SIG-M5 treated with dmso at 0.1 percent for 504 hours (cell line): Measurements from ENCODE around the gene MMP2.

Experiments used
- DNase-seq: peaks from one replicate; lab custom pipeline; 2025; ENCODE audit not compliant: unreplicated experiment; lab: John Stamatoyannopoulos, UW

Gene MMP2

DNA sequence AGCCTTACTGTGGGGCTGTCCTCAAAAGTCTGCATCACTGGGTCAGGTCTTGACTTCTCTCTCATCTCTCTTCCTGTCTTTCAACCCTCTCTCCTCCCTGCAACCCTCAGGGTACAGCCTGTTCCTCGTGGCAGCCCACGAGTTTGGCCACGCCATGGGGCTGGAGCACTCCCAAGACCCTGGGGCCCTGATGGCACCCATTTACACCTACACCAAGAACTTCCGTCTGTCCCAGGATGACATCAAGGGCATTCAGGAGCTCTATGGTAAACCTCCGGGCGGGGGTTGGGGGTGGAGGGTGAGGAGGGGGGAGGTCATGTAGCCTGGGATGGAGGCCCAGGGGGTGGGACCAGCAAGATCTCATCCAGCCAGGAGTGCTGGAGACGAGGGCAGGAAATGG, 12.7 kb downstream of the MMP2 start:
- no peak for DNase-seq

- no peak for DNase-seq
These were observed 13.9 kb downstream of the MMP2 start for GRCh38 chr16:55492756-55493380.

DNA sequence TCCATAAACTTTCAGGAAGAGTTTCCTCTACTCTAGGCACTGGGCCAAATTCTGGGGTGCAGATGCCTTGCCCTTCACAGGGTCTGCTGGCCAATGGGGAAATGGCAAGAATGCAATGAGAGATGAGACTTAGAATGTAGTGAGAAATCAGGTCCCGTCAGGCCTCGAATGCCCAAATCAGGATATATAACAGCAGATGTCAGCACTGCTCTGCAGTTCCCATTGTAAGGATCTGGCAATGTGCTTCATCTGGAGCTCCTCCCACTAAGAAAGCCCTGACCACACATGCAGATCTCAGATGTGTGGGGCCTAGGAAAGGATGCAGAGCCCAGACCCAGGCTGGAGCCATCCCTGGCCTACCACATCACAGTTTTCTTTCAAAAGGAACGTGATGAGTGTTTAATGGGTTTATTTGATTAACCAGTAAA, 16.0 kb downstream of the MMP2 start:
- DNase-seq: peak; percentile 14

DNA sequence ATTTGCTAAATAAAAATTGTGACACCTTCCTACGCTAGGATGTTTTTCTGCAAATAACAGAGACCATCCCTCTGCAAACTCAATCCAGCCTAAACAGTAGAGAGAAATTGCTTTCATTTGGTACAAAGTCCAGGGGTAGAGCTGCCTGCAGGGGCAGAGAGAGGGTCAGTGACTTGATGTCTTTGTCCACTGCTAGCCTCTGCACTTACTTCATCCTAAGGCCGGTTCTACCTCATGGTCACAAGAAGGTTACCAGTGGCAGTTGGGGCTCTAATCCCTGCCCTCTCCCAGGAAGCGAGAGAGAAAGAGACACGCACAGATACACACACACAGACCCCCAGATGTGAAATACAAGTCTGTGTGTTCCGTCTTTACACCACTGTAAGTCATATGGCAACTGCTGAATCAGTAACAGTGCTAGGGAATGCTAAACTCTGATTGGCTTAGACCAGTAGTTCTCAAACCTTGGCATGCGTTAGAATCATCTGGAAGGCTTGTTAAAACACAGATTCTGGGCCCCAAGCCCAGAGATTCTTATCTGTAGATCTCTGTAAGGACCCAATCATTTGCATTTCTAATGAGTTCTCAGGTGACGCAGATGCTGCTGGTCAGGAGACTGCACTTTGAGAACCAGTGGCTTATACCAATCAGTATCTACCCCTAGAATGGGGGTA, 16.8 kb downstream of the MMP2 start:
- no peak for DNase-seq

GRCh38 chr16:55496509-55497145, 17.6 kb downstream of the MMP2 start:
- DNase-seq: no peak

DNA sequence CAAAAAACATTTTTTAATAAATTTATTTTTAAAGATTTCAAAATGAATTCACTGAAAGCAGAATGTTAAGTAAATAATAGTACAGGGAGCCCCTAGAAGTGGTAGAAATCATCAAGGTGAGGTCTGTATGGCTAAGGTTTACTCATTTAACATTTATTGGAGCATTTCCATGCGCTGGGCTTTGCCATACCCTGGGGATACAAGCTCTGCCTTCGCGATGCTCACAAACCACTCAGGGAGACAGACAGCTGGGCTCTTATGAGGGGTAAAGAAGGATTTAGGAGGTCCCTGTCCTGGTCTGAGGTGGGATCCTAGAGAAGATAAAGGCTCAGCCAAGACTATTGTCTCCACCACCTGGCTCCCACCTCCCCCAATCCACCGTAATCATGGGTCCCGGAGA, 18.6 kb downstream of the MMP2 start:
- DNase-seq: no peak

DNA sequence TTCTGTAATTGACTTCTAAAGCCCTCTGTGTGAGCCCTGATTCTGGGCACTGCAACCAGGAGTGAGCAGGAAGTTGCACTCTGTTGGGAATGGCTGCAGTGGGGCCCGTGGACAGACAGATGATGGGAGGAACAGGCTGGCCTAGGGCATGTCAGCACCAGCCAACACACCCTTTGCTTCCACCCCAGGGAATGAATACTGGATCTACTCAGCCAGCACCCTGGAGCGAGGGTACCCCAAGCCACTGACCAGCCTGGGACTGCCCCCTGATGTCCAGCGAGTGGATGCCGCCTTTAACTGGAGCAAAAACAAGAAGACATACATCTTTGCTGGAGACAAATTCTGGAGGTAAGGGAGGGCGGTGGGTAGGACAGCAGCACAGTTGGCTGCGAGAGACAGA, 19.1 kb downstream of the MMP2 start:
- no peak for DNase-seq

DNA sequence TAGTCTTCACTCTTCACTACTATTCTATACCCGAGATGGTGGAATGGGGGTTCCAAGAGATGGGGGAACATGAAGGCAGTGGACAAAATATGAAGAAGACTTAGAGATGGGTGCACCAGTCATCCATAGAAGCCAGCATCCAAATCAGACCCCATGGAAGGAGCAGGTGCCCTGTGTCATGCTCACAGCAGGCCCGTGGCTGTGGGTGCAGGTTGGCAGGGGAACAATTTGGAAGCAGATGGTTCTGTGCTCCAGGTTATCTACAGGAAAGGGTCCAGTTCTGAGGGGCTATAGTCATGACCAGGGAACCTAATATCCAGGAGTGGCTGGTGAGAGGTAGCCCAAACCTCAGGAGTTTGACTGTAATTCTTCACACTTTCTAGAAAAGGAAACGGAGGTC, 20.3 kb downstream of the MMP2 start:
- DNase-seq: no peak

- DNase-seq: no peak
These were observed 21.0 kb downstream of the MMP2 start for GRCh38 chr16:55499951-55500529.

GRCh38 chr16:55500530-55501011, 21.6 kb downstream of the MMP2 start:
- no peak for DNase-seq

DNA sequence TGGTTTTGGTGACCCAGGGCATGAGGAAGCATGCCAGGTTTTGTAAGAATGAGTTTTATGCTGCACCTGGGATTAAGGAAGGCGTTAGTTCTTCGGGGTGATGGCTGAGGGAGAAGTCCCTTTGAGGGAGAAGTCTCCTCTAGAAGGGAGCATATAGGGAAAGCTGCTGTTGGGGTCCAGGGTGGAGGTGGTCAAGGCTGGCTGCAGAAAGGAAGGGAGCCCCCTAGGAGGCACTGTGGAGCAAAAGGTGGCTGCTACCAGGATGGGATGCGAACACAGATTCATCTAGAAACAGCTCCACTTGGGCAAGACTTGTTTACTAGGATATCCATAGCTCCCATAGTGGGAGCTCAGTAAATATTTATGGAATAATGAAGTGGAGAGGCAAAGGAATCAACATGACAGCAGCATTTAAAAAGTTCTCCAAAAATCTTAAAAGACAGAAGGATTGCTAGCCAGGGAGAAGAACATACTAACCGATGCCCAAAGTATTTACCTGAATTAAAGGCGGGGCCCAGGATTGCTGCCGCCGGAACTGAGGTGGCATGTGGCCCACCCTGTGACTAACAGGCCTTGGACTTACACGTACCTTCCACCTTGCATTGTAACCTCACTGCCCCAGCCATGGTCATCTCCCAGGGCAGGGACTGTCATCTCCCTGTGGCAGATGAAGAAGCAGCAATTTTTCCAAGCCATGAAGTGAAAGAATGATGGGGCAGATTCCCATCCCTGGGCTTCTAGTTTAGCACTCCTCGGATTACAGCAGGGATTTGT, 22.7 kb downstream of the MMP2 start:
- no peak for DNase-seq

- no peak for DNase-seq
These were observed 23.9 kb downstream of the MMP2 start for GRCh38 chr16:55502801-55503366.

GRCh38 chr16:55503726-55504550, 24.9 kb downstream of the MMP2 start:
- no peak for DNase-seq

DNA sequence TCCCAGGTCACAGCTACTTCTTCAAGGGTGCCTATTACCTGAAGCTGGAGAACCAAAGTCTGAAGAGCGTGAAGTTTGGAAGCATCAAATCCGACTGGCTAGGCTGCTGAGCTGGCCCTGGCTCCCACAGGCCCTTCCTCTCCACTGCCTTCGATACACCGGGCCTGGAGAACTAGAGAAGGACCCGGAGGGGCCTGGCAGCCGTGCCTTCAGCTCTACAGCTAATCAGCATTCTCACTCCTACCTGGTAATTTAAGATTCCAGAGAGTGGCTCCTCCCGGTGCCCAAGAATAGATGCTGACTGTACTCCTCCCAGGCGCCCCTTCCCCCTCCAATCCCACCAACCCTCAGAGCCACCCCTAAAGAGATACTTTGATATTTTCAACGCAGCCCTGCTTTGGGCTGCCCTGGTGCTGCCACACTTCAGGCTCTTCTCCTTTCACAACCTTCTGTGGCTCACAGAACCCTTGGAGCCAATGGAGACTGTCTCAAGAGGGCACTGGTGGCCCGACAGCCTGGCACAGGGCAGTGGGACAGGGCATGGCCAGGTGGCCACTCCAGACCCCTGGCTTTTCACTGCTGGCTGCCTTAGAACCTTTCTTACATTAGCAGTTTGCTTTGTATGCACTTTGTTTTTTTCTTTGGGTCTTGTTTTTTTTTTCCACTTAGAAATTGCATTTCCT, 26.5 kb downstream of the MMP2 start:
- no peak for DNase-seq

DNA sequence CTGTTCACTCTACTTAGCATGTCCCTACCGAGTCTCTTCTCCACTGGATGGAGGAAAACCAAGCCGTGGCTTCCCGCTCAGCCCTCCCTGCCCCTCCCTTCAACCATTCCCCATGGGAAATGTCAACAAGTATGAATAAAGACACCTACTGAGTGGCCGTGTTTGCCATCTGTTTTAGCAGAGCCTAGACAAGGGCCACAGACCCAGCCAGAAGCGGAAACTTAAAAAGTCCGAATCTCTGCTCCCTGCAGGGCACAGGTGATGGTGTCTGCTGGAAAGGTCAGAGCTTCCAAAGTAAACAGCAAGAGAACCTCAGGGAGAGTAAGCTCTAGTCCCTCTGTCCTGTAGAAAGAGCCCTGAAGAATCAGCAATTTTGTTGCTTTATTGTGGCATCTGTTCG, 27.1 kb downstream of the MMP2 start:
- DNase-seq: no peak

GRCh38 chr16:55506708-55507107, 27.7 kb downstream of the MMP2 start:
- no peak for DNase-seq

GRCh38 chr16:55508271-55508921, 29.4 kb downstream of the MMP2 start:
- DNase-seq: peak; percentile 6

GRCh38 chr16:55508941-55509931, 30.2 kb downstream of the MMP2 start, which contains the start of gene LPCAT2:
Gene LPCAT2, plus strand, starts transcription at chr16:55509072. Its CDS starts 110 bp downstream, at chr16:55509182.
- DNase-seq: peak; percentile 76
